Mesendoderm (in vitro differentiated cells): Measurements from ENCODE around the gene CREBBP.

Experiments
- DNase-seq: peaks from one replicate; pipeline ENCODE4 v3.0.0; 2013
- H2AK5ac ChIP-seq: 2 replicates; pipeline ENCODE4 v1.6.1; 2013; ENCODE audit warnings: low read length, inconsistent platforms
- H2BK120ac ChIP-seq: 2 replicates; pipeline ENCODE4 v1.6.1; 2013; ENCODE audit warnings: low read depth, mild to moderate bottlenecking, low read length, moderate library complexity, mixed read lengths
- H2BK15ac ChIP-seq: replicated peaks from 2 replicates; pipeline ENCODE4 v1.6.1; 2013; ENCODE audit warnings: low read depth, mild to moderate bottlenecking, moderate library complexity
- H2BK5ac ChIP-seq: 2 replicates; pipeline ENCODE4 v1.6.1; 2013; ENCODE audit warnings: low read length, inconsistent platforms
- H3K18ac ChIP-seq: 2 replicates; pipeline ENCODE4 v1.6.1; 2013; ENCODE audit warnings: mild to moderate bottlenecking, low read length, mixed read lengths
- H3K23ac ChIP-seq: one replicate; pipeline ENCODE4 v1.6.1; 2013; ENCODE audit warnings: low read length
- H3K27ac ChIP-seq: 2 replicates; pipeline ENCODE4 v1.5.1; 2013; ENCODE audit warnings: low read depth, mild to moderate bottlenecking, inconsistent platforms, low read length, moderate library complexity
- H3K27me3 ChIP-seq: 2 replicates; pipeline ENCODE4 v1.6.1; 2013; ENCODE audit warnings: low read length, control low read depth, mild to moderate bottlenecking, inconsistent platforms; ENCODE audit not compliant: insufficient read depth, poor library complexity
- H3K36me3 ChIP-seq: 2 replicates; pipeline ENCODE4 v1.6.1; 2013; ENCODE audit warnings: low read length, inconsistent platforms; ENCODE audit not compliant: control insufficient read depth, insufficient read depth
- H3K4ac ChIP-seq: one replicate; pipeline ENCODE4 v1.6.1; 2013; ENCODE audit warnings: low read depth, mild to moderate bottlenecking, low read length, moderate library complexity
- H3K4me1 ChIP-seq: 2 replicates; pipeline ENCODE4 v1.6.1; 2013; ENCODE audit warnings: low read depth, low read length, inconsistent platforms; ENCODE audit not compliant: control insufficient read depth
- H3K4me2 ChIP-seq: 2 replicates; pipeline ENCODE4 v1.6.1; 2013; ENCODE audit warnings: low read length
- H3K4me3 ChIP-seq: 2 replicates; pipeline ENCODE4 v1.5.1; 2013; ENCODE audit warnings: mild to moderate bottlenecking, low read length
- H3K56ac ChIP-seq: one replicate; pipeline ENCODE4 v1.6.1; 2013; ENCODE audit warnings: low read length
- H3K79me1 ChIP-seq: 2 replicates; pipeline ENCODE4 v1.6.1; 2013; ENCODE audit warnings: low read length, inconsistent platforms
- H3K79me2 ChIP-seq: 2 replicates; pipeline ENCODE4 v1.6.1; 2013; ENCODE audit warnings: mild to moderate bottlenecking, low read length; ENCODE audit not compliant: control insufficient read depth, insufficient read depth
- H3K9ac ChIP-seq: 2 replicates; pipeline ENCODE4 v1.6.1; 2013; ENCODE audit warnings: low read length, inconsistent platforms
- H4K5ac ChIP-seq: one replicate; pipeline ENCODE4 v1.6.1; 2013; ENCODE audit warnings: low read length
- H4K8ac ChIP-seq: one replicate; pipeline ENCODE4 v1.6.1; 2013; ENCODE audit warnings: low read depth, mild to moderate bottlenecking, control low read depth, low read length, moderate library complexity
- WGBS: extraction: QIAGEN DNeasy Blood & Tissue Kit; methylation state at CpG from one replicate; pipeline ENCODE4 v1.1.7; 2013; ENCODE audit warnings: low lambda C conversion rate, missing lambda C conversion rate; ENCODE audit not compliant: insufficient coverage; ENCODE audit errors: extremely low coverage; 5-methylcytosine and 5-hydroxymethylcytosine counted together

Gene CREBBP

GRCh38 chr16:3835089-3835602 lies 45.4 kb downstream of the CREBBP start:
- DNase-seq = no peak
- H3K27me3 ChIP-seq = no peaks in the 10 kb centered on the region
- no peak overlapping the region for H3K4me2 ChIP-seq
- peaks cover 13% of the 10 kb centered on the region for H3K79me1 ChIP-seq
- no peak overlapping the region for H2AK5ac ChIP-seq
- H3K56ac ChIP-seq = no peak overlapping the region
- H4K8ac ChIP-seq = no peak overlapping the region
- no peak overlapping the region for H2BK15ac ChIP-seq
- no peak overlapping the region for H3K4ac ChIP-seq
- WGBS = no CpG with 5 or more reads among the region's 7 CpGs
- H3K36me3 ChIP-seq = peaks cover 2% of the 10 kb centered on the region
- no peak overlapping the region for H4K5ac ChIP-seq
- H3K27ac ChIP-seq = no peak overlapping the region
- no peak overlapping the region for H3K23ac ChIP-seq
- H3K4me3 ChIP-seq = no peak overlapping the region
- H2BK120ac ChIP-seq = no peak overlapping the region
- H3K4me1 ChIP-seq = no peaks in the 10 kb centered on the region
- H3K18ac ChIP-seq = no peak overlapping the region
- no peak overlapping the region for H3K9ac ChIP-seq
- H3K79me2 ChIP-seq = peaks cover 50% of the 10 kb centered on the region
- H2BK5ac ChIP-seq = no peak overlapping the region

GRCh38 chr16:3832668-3833067 lies 47.8 kb downstream of the CREBBP start:
- no peak overlapping the region for H3K56ac ChIP-seq
- H2BK5ac ChIP-seq = no peak overlapping the region
- no peak overlapping the region for H4K8ac ChIP-seq
- H3K18ac ChIP-seq = no peak overlapping the region
- WGBS = no CpG with 5 or more reads among the region's 4 CpGs
- no peak overlapping the region for H2BK120ac ChIP-seq
- H3K79me1 ChIP-seq = peaks cover 12% of the 10 kb centered on the region
- H3K36me3 ChIP-seq = no peaks in the 10 kb centered on the region
- H3K9ac ChIP-seq = no peak overlapping the region
- H3K27me3 ChIP-seq = no peaks in the 10 kb centered on the region
- no peak overlapping the region for H3K27ac ChIP-seq
- no peak overlapping the region for H3K4me3 ChIP-seq
- H2AK5ac ChIP-seq = no peak overlapping the region
- H3K4ac ChIP-seq = no peak overlapping the region
- H4K5ac ChIP-seq = no peak overlapping the region
- H3K23ac ChIP-seq = no peak overlapping the region
- no peaks in the 10 kb centered on the region for H3K4me1 ChIP-seq
- peaks cover 54% of the 10 kb centered on the region for H3K79me2 ChIP-seq
- DNase-seq = no peak
- no peak overlapping the region for H3K4me2 ChIP-seq
- no peak overlapping the region for H2BK15ac ChIP-seq

GRCh38 chr16:3830625-3831254 lies 49.8 kb downstream of the CREBBP start:
- H3K27ac ChIP-seq = no peak overlapping the region
- no peaks in the 10 kb centered on the region for H3K4me1 ChIP-seq

GRCh38 chr16:3829631-3830536 lies 50.6 kb downstream of the CREBBP start:
- no CpG with 5 or more reads among the region's 6 CpGs for WGBS
- no peak for DNase-seq
- no peak overlapping the region for H3K4me2 ChIP-seq
- H2BK5ac ChIP-seq = no peak overlapping the region
- H3K4me1 ChIP-seq = no peaks in the 10 kb centered on the region
- H4K5ac ChIP-seq = no peak overlapping the region
- H3K56ac ChIP-seq = no peak overlapping the region
- H3K27me3 ChIP-seq = no peaks in the 10 kb centered on the region
- H4K8ac ChIP-seq = no peak overlapping the region
- no peak overlapping the region for H3K9ac ChIP-seq
- H3K23ac ChIP-seq = no peak overlapping the region
- peaks cover 57% of the 10 kb centered on the region for H3K79me2 ChIP-seq
- H2AK5ac ChIP-seq = no peak overlapping the region
- H3K4ac ChIP-seq = no peak overlapping the region
- H3K79me1 ChIP-seq = peaks cover 13% of the 10 kb centered on the region
- no peaks in the 10 kb centered on the region for H3K36me3 ChIP-seq
- H3K4me3 ChIP-seq = no peak overlapping the region
- H3K18ac ChIP-seq = no peak overlapping the region
- H3K27ac ChIP-seq = no peak overlapping the region
- no peak overlapping the region for H2BK120ac ChIP-seq
- no peak overlapping the region for H2BK15ac ChIP-seq

More at GRCh38 chr16:3830625-3831254, 49.8 kb downstream of the CREBBP start:
- no peak overlapping the region for H2AK5ac ChIP-seq
- no peak for DNase-seq
- H3K23ac ChIP-seq = no peak overlapping the region
- H3K56ac ChIP-seq = no peak overlapping the region
- H3K9ac ChIP-seq = no peak overlapping the region
- no peak overlapping the region for H3K4me3 ChIP-seq
- H3K4me2 ChIP-seq = no peak overlapping the region
- peaks cover 13% of the 10 kb centered on the region for H3K79me1 ChIP-seq
- H2BK5ac ChIP-seq = no peak overlapping the region
- peaks cover 57% of the 10 kb centered on the region for H3K79me2 ChIP-seq
- H3K36me3 ChIP-seq = no peaks in the 10 kb centered on the region
- no peak overlapping the region for H2BK120ac ChIP-seq
- H4K8ac ChIP-seq = no peak overlapping the region
- no CpG with 5 or more reads among the region's 9 CpGs for WGBS
- no peak overlapping the region for H2BK15ac ChIP-seq
- no peaks in the 10 kb centered on the region for H3K27me3 ChIP-seq
- no peak overlapping the region for H3K18ac ChIP-seq
- H4K5ac ChIP-seq = no peak overlapping the region
- H3K4ac ChIP-seq = no peak overlapping the region

GRCh38 chr16:3825940-3826339 lies 54.6 kb downstream of the CREBBP start:
- DNase-seq = no peak
- no peaks in the 10 kb centered on the region for H3K36me3 ChIP-seq
- no peak overlapping the region for H3K23ac ChIP-seq
- H4K8ac ChIP-seq = no peak overlapping the region
- H3K4me2 ChIP-seq = no peak overlapping the region
- no CpG with 5 or more reads among the region's 4 CpGs for WGBS
- H3K18ac ChIP-seq = no peak overlapping the region
- no peak overlapping the region for H3K56ac ChIP-seq
- peaks cover 34% of the 10 kb centered on the region for H3K79me1 ChIP-seq
- H3K4me3 ChIP-seq = no peak overlapping the region
- no peak overlapping the region for H2AK5ac ChIP-seq
- no peak overlapping the region for H4K5ac ChIP-seq
- no peak overlapping the region for H2BK5ac ChIP-seq
- H2BK120ac ChIP-seq = no peak overlapping the region
- H3K4me1 ChIP-seq = no peaks in the 10 kb centered on the region
- no peak overlapping the region for H3K9ac ChIP-seq
- H3K27ac ChIP-seq = no peak overlapping the region
- H3K27me3 ChIP-seq = no peaks in the 10 kb centered on the region
- no peak overlapping the region for H3K4ac ChIP-seq
- peaks cover 70% of the 10 kb centered on the region for H3K79me2 ChIP-seq
- H2BK15ac ChIP-seq = no peak overlapping the region
